Muscle layer of duodenum (tissue), 2 donors: ENCODE measurements around the gene WDR20.

Source experiments
- H3K27ac ChIP-seq: one replicate; pipeline ENCODE4 v1.7.0; 2013; ENCODE audit warnings: mild to moderate bottlenecking, low read length
- H3K27me3 ChIP-seq: one replicate; pipeline ENCODE4 v1.7.0; 2013; ENCODE audit warnings: low read depth, mild to moderate bottlenecking, control low read depth, low read length
- H3K36me3 ChIP-seq, 2 donors: one replicate each; pipeline ENCODE4 v1.7.0; 2013; ENCODE audit warnings: low read length in 2 of 2, control low read depth in 1 of 2, mild to moderate bottlenecking in 1 of 2; ENCODE audit not compliant: insufficient read depth in 2 of 2, control insufficient read depth in 1 of 2
- H3K4me1 ChIP-seq, 2 donors: one replicate each; pipeline ENCODE4 v1.7.0; 2013; ENCODE audit warnings: low read length in 2 of 2, mild to moderate bottlenecking in 2 of 2, control low read depth in 1 of 2, moderate library complexity in 1 of 2; ENCODE audit not compliant: insufficient read depth in 2 of 2, control insufficient read depth in 1 of 2
- H3K4me3 ChIP-seq, 2 donors: one replicate each; pipeline ENCODE4 v1.7.0; 2013; ENCODE audit warnings: low read length in 2 of 2, low read depth in 1 of 2, mild to moderate bottlenecking in 1 of 2
- H3K9me3 ChIP-seq, 2 donors: one replicate each; pipeline ENCODE4 v1.7.0; 2013; ENCODE audit warnings: low read length in 2 of 2, control low read depth in 1 of 2, mild to moderate bottlenecking in 1 of 2; ENCODE audit not compliant: control insufficient read depth in 1 of 2
- donor health status: healthy.

The WDR20 gene

GRCh38 chr14:102212845-102213244 is 73.1 kb downstream of the WDR20 start:
- Histone ChIP-seq H3K4me3 (no peak overlapping the region), H3K27ac (no peak overlapping the region), H3K9me3 (no peaks in the 10 kb centered on the region), H3K27me3 (no peaks in the 10 kb centered on the region), H3K36me3 (peaks cover 13 to 19% of the 10 kb centered on the region in 2 donors), H3K4me1 (peaks cover 0 to 16% of the 10 kb centered on the region in 2 donors)

- Histone ChIP-seq H3K4me3 (no peak overlapping the region), H3K9me3 (no peaks in the 10 kb centered on the region), H3K36me3 (peaks cover 10 to 18% of the 10 kb centered on the region in 2 donors), H3K4me1 (peaks cover 0 to 16% of the 10 kb centered on the region in 2 donors), H3K27ac (no peak overlapping the region), H3K27me3 (no peaks in the 10 kb centered on the region)
These were observed 73.8 kb downstream of the WDR20 start for GRCh38 chr14:102213470-102213869.

- peaks cover 0 to 16% of the 10 kb centered on the region in 2 donors for H3K4me1 ChIP-seq
- no peak overlapping the region for H3K4me3 ChIP-seq
- peaks cover 5 to 12% of the 10 kb centered on the region in 2 donors for H3K36me3 ChIP-seq
- H3K27me3 ChIP-seq = no peaks in the 10 kb centered on the region
- no peak overlapping the region for H3K27ac ChIP-seq
- H3K9me3 ChIP-seq = no peaks in the 10 kb centered on the region
These were observed 74.4 kb downstream of the WDR20 start for GRCh38 chr14:102213984-102214658.

GRCh38 chr14:102215071-102215470 is 75.4 kb downstream of the WDR20 start:
- Histone ChIP-seq H3K9me3 (no peaks in the 10 kb centered on the region), H3K36me3 (peaks cover 0 to 4% of the 10 kb centered on the region in 2 donors), H3K27ac (no peak overlapping the region)

GRCh38 chr14:102215576-102216250 is 76.0 kb downstream of the WDR20 start:
- H3K36me3 ChIP-seq = peaks cover 0 to 4% of the 10 kb centered on the region in 2 donors

More at GRCh38 chr14:102215071-102215470, 75.4 kb downstream of the WDR20 start:
- H3K27me3 ChIP-seq = no peaks in the 10 kb centered on the region
- no peak overlapping the region for H3K4me3 ChIP-seq
- peaks cover 0 to 16% of the 10 kb centered on the region in 2 donors for H3K4me1 ChIP-seq

GRCh38 chr14:102217399-102217798 is 77.7 kb downstream of the WDR20 start:
- H3K27ac ChIP-seq = no peak overlapping the region
- H3K4me3 ChIP-seq = no peak overlapping the region
- peaks cover 0 to 16% of the 10 kb centered on the region in 2 donors for H3K4me1 ChIP-seq
- no peaks in the 10 kb centered on the region for H3K9me3 ChIP-seq
- no peaks in the 10 kb centered on the region for H3K27me3 ChIP-seq
- peaks cover 1 to 17% of the 10 kb centered on the region in 2 donors for H3K36me3 ChIP-seq

More at GRCh38 chr14:102215576-102216250, 76.0 kb downstream of the WDR20 start:
- peaks cover 0 to 16% of the 10 kb centered on the region in 2 donors for H3K4me1 ChIP-seq
- H3K4me3 ChIP-seq = no peak overlapping the region
- H3K27ac ChIP-seq = no peak overlapping the region
- H3K9me3 ChIP-seq = no peaks in the 10 kb centered on the region
- no peaks in the 10 kb centered on the region for H3K27me3 ChIP-seq

GRCh38 chr14:102217987-102218421 is 78.3 kb downstream of the WDR20 start:
- H3K27ac ChIP-seq = no peak overlapping the region
- H3K4me1 ChIP-seq = peaks cover 0 to 16% of the 10 kb centered on the region in 2 donors
- no peaks in the 10 kb centered on the region for H3K9me3 ChIP-seq
- no peak overlapping the region for H3K4me3 ChIP-seq
- H3K36me3 ChIP-seq = peaks cover 4 to 19% of the 10 kb centered on the region in 2 donors
- H3K27me3 ChIP-seq = no peaks in the 10 kb centered on the region

- Histone ChIP-seq H3K4me3 (no peak overlapping the region), H3K9me3 (no peaks in the 10 kb centered on the region), H3K27ac (no peak overlapping the region), H3K4me1 (peaks cover 0 to 16% of the 10 kb centered on the region in 2 donors), H3K27me3 (no peaks in the 10 kb centered on the region), H3K36me3 (peaks cover 4 to 20% of the 10 kb centered on the region in 2 donors)
These were observed 79.0 kb downstream of the WDR20 start for GRCh38 chr14:102218688-102219087.

- no peaks in the 10 kb centered on the region for H3K27me3 ChIP-seq
- H3K4me3 ChIP-seq = no peak overlapping the region
- no peak overlapping the region for H3K27ac ChIP-seq
- peaks cover 4 to 22% of the 10 kb centered on the region in 2 donors for H3K36me3 ChIP-seq
- no peaks in the 10 kb centered on the region for H3K9me3 ChIP-seq
- peaks cover 0 to 16% of the 10 kb centered on the region in 2 donors for H3K4me1 ChIP-seq
These were observed 79.6 kb downstream of the WDR20 start for GRCh38 chr14:102219316-102219715.

GRCh38 chr14:102220031-102220430 is 80.3 kb downstream of the WDR20 start:
- H3K27me3 ChIP-seq = no peaks in the 10 kb centered on the region
- no peak overlapping the region for H3K4me3 ChIP-seq
- H3K27ac ChIP-seq = no peak overlapping the region
- H3K36me3 ChIP-seq = peaks cover 4 to 22% of the 10 kb centered on the region in 2 donors
- no peaks in the 10 kb centered on the region for H3K9me3 ChIP-seq
- peaks cover 0 to 12% of the 10 kb centered on the region in 2 donors for H3K4me1 ChIP-seq

GRCh38 chr14:102221026-102221425 is 81.3 kb downstream of the WDR20 start:
- peaks cover 4 to 22% of the 10 kb centered on the region in 2 donors for H3K36me3 ChIP-seq
- H3K4me1 ChIP-seq = peaks cover 0 to 3% of the 10 kb centered on the region in 2 donors
- no peak overlapping the region for H3K27ac ChIP-seq

More at GRCh38 chr14:102221026-102221425, 81.3 kb downstream of the WDR20 start:
- H3K27me3 ChIP-seq = no peaks in the 10 kb centered on the region
- no peaks in the 10 kb centered on the region for H3K9me3 ChIP-seq
- no peak overlapping the region for H3K4me3 ChIP-seq
